Limb (tissue), 2 donors: ENCODE results near the gene SPEF1.
"Not testable (repeated sequence)": the region's sequence is repeated elsewhere in the genome, so short reads cannot be mapped to it uniquely, and the experiment has no call there.

Source experiments
- DNase-seq, 2 donors: peaks; one replicate each; pipeline ENCODE4 v3.0.0-alpha.2; 2016; ENCODE audit errors: extremely low spot score in 2 of 2

SPEF1 gene

GRCh38 chr20:3781153-3781910, at the start of gene SPEF1:
TSS of gene SPEF1 (minus strand) at chr20:3781448. CDS start at chr20:3781287, 161 bp downstream.
- DNase-seq = peak; percentile 84 to 94

- DNase-seq = not testable (repeated sequence)
Measured at GRCh38 chr20:3829891-3830290, 48.6 kb upstream of the SPEF1 start.

DNA sequence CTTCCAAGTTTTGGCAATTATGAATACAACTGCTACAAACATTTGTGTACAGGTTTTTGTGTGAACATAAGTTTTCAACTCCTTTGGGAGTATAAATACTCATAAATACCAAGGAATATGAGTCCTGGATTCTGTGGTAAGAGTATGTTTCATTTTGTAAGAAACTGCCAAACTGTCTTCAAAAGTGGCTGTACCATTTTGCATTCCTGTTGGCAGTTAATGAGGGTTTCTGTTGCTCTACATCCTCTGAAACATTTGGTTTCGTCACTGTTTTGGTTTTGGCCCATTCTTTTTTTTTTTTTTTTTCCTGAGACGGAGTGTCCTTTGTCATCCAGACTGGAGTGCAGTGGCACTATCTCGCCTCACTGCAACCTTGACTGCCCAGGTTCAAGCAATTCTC, 47.5 kb upstream of the SPEF1 start:
- DNase-seq = no peak

DNA sequence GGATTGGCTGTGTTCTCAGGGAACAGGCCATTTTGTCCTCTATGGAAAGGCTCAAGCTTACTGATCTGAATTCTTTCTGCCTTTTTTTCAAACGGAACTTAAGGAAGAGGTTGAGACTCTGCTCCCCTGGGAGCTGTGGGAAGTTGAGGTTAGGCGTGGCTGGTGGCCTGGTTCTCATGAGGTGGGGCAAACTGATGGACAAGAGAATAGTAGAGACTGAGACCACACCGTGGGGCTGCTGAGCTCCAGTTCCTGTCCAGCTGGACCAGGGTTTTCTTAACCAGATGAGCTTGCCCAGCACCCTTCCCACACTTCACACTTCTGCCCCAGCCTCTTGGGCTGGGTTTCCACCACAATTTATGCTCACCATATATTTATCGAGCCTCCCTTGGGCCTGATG, 45.2 kb upstream of the SPEF1 start:
- no peak for DNase-seq

DNA sequence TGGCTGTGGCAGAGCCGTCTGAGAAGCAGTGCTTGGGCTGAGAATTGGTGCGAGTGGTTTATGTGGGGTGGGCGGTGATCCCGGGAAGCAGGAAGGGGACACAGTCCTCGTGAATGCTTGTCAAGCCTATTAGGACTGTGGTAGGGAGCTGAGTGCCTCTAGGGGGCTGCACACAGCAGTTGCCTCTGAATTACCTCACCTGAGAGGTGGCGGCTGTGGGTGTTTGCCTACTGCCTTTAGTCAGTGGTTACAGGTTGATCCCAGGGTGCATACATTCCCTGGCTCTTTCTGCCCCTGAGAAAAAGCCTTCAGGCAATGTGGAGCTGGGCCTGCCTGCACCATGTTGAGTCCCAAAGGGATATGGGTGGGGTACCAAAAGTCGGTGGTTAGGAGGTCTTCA, 44.3 kb upstream of the SPEF1 start:
- DNase-seq = no peak

DNA sequence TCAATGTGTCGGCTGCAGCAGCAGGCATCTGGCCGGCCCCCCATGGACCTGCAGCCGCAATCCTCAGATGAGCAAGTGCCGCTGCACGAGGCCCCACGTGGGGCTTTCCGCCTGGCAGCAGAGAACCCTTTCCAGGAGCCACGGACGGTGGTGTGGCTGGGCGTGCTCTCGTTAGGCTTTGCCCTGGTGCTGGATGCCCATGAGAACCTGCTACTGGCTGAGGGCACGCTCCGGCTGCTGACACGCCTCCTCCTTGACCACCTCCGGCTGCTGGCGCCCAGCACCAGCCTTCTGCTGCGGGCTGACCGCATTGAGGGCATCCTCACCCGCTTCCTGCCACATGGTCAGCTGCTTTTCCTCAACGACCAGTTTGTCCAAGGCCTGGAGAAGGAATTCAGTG, 42.6 kb upstream of the SPEF1 start:
- DNase-seq = no peak

DNA sequence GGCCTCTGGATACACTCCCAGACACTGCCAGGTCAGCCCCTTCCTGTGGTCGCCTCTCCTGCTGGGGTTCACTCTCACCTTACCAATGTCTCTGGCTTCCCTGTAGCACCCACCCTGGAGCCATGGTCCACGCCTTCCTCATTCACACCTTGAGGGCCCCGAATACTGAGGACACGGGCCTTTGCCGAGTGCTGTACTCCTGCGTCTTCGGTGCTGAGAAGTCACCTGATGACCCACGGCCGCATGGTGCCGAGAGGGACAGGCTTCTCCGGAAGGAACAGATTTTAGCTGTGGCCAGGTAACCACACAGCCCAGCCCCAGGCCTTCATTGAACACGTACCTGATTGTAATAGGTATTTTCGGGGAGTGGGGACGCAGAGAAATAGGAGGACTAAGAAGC, 40.7 kb upstream of the SPEF1 start:
- no peak for DNase-seq

GRCh38 chr20:3820901-3821727, 39.9 kb upstream of the SPEF1 start:
- DNase-seq = no peak

GRCh38 chr20:3820048-3820900, 39.0 kb upstream of the SPEF1 start, which contains the start of gene AP5S1:
TSS of gene AP5S1 (plus strand) at chr20:3820547. CDS start at chr20:3822118, 1,571 bp downstream.
- peak; percentile 97 to 98 for DNase-seq

DNA sequence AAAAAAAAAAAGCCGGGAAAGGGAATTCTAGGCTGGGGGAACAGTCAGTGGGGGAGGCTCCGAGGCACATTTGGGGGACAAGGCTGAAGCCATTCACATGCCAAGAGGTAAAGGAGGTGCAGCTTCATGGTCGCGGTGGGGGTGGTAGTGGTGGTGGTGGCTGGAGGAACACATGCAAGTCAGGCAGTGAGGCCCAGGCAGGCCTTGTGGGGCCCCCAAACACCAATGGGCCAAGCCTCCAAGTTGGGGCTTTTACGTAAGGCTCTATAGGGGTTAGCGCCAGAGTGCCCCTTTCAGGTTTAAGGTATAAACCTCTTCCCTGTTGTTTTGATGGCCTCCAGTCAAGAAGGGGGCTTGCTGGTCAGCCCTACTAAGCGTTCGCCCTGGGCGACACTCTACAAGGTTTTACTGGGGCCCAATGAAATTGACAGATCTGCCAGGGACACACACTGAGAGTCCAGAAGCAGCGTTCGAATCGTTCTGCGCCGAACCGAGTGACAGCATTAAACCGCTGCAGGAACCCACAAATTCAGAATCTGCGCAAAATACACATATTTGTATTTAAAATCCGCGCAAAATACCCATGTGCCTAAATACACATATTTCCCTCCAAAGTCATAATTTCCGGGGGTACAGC, 38.3 kb upstream of the SPEF1 start:
- no peak for DNase-seq

- DNase-seq = no peak
Measured at GRCh38 chr20:3818155-3819151, 37.2 kb upstream of the SPEF1 start.

DNA sequence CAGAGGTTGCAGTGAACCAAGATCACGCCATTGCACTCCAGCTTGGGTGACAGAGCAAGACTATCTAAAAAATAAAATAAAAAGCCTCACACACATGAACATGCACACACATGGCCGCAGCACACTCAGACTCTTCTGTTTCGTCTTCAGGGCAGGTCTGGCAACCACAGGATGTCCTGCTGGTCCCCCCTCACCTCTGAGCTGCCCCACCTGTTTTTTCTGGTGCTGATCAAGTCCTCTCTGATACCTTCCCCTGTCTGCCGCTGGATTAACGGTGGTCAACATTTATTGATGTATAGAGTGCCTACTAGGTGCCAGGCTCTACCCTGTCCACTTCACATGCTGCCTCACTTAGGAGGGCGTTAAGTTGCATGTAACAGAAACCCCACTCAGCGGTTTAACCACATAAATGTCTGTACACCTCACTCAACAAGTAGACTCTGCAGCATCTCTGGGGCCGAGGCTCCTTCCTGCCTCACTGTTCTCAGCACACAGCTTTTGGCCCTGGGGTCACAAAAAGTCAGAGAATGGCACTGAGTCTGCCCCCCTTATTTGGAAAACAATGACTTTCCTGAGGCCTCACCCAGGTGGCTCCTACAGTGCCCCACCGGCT, 34.6 kb upstream of the SPEF1 start:
- DNase-seq = no peak

DNA sequence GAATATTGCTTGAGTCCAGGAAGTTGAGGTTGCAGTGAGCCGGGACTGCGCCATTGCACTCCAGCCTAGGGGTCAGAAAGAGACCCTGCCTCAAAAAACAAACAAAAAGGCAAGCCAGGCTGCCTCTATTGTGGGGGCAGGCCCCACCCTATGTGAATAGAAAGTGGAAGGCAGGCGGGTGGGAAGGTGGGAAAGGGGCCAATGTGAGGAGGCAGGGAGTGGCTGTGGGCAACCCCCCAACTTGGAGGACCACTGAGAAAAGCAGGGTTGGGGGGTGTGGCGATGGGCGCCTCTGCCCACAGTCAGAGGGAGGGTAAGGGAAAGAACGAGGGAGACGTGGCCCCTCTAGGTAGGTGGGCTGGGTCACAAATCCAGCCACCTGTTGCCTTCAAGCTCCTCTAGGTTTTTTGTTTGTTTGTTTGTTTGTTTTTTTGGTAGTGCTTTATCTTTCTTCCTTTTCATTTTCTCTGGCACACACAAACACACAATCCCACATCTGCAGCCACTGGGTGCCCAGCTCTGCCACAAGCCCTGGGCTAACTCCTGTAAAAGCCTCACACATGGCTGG, 33.8 kb upstream of the SPEF1 start:
- no peak for DNase-seq

GRCh38 chr20:3813848-3814581, 32.8 kb upstream of the SPEF1 start:
- DNase-seq = peak in 1 of 2 donors; percentile 33

- peak in 1 of 2 donors; percentile 28 for DNase-seq
Measured at GRCh38 chr20:3812975-3813847, 32.0 kb upstream of the SPEF1 start.

GRCh38 chr20:3812259-3812681, 31.0 kb upstream of the SPEF1 start:
- peak in 1 of 2 donors; percentile 27 for DNase-seq
